Neuronal stem cell (in vitro differentiated cells): ENCODE measurements around the gene TASL. TPM values are rescaled to one million over a fixed set of nuclear protein-coding genes. Genes with fewer than 3 reads are reported as not detected.
A peak's percentile ranks its signal among the peaks of the same experiment; 100 is the strongest.

Source experiments
- DNase-seq: peaks from one replicate; pipeline ENCODE4 v3.0.0-alpha.2; 2013; ENCODE audit warnings: low spot score
- H2AFZ ChIP-seq: one replicate; pipeline ENCODE4 v1.6.1; 2013; ENCODE audit warnings: mild to moderate bottlenecking, low read length, inconsistent platforms
- H2AK5ac ChIP-seq: 2 replicates; pipeline ENCODE4 v1.6.1; 2013; ENCODE audit warnings: low read depth, mild to moderate bottlenecking, inconsistent platforms, low read length, moderate library complexity, mixed read lengths
- H2BK120ac ChIP-seq: 2 replicates; pipeline ENCODE4 v1.6.1; 2013; ENCODE audit warnings: low read depth, mild to moderate bottlenecking, inconsistent platforms, low read length, moderate library complexity, mixed read lengths
- H2BK12ac ChIP-seq: one replicate; pipeline ENCODE4 v1.6.1; 2013; ENCODE audit warnings: low read length, inconsistent platforms
- H2BK15ac ChIP-seq: 2 replicates; pipeline ENCODE4 v1.6.1; 2013; ENCODE audit warnings: mild to moderate bottlenecking, low read length, inconsistent platforms, mixed read lengths
- H2BK5ac ChIP-seq: one replicate; pipeline ENCODE4 v1.6.1; 2013; ENCODE audit warnings: inconsistent platforms, mild to moderate bottlenecking, low read length, moderate library complexity
- H3K14ac ChIP-seq: one replicate; pipeline ENCODE4 v1.6.1; 2013; ENCODE audit warnings: low read length, inconsistent platforms
- H3K18ac ChIP-seq: 2 replicates; pipeline ENCODE4 v1.6.1; 2013; ENCODE audit warnings: low read length, inconsistent platforms
- H3K23ac ChIP-seq: 2 replicates; pipeline ENCODE4 v1.6.1; 2013; ENCODE audit warnings: low read depth, mild to moderate bottlenecking, mixed read lengths, low read length, inconsistent platforms; ENCODE audit not compliant: poor library complexity
- H3K27ac ChIP-seq: replicated peaks from 3 replicates; pipeline ENCODE4 v1.5.1; 2013; ENCODE audit warnings: low read length, inconsistent platforms
- H3K27me3 ChIP-seq, 3 experiments: 2 replicates each; pipeline ENCODE4 v1.6.1; 2013; ENCODE audit warnings: low read length in 3 of 3, mild to moderate bottlenecking in 2 of 3, inconsistent platforms in 1 of 3, low read depth in 1 of 3, mixed read lengths in 1 of 3, moderate library complexity in 1 of 3; ENCODE audit not compliant: control insufficient read depth in 3 of 3, insufficient read depth in 3 of 3
- H3K36me3 ChIP-seq, 2 donors: replicated peaks in 1 of 2; 2 replicates each; pipeline ENCODE4 v1.6.1; 2013; ENCODE audit warnings: low read length in 2 of 2; ENCODE audit not compliant: control insufficient read depth in 2 of 2, insufficient read depth in 2 of 2
- H3K4ac ChIP-seq: 2 replicates; pipeline ENCODE4 v1.6.1; 2013; ENCODE audit warnings: inconsistent platforms, mild to moderate bottlenecking, low read length, moderate library complexity
- H3K4me1 ChIP-seq, 2 donors: 1 replicate in 1 of 2; 2 replicates in 1 of 2; pipeline ENCODE4 v1.6.1; 2013; ENCODE audit warnings: low read length in 2 of 2, low read depth in 1 of 2; ENCODE audit not compliant: control insufficient read depth in 2 of 2, insufficient read depth in 1 of 2
- H3K4me2 ChIP-seq: one replicate; pipeline ENCODE4 v1.6.1; 2013; ENCODE audit warnings: mild to moderate bottlenecking, low read length, inconsistent platforms; ENCODE audit not compliant: insufficient read depth, poor library complexity, severe bottlenecking
- H3K4me3 ChIP-seq, 2 donors: 2 replicates each; pipeline ENCODE4 v1.5.1; 2013; ENCODE audit warnings: low read length in 2 of 2, mild to moderate bottlenecking in 2 of 2, inconsistent platforms in 1 of 2, moderate library complexity in 1 of 2
- H3K79me1 ChIP-seq: one replicate; pipeline ENCODE4 v1.6.1; 2013; ENCODE audit warnings: low read depth, mild to moderate bottlenecking, inconsistent platforms, low read length, moderate library complexity
- H3K9ac ChIP-seq: one replicate; pipeline ENCODE4 v1.6.1; 2013; ENCODE audit warnings: mild to moderate bottlenecking, low read depth, low read length, inconsistent platforms; ENCODE audit not compliant: poor library complexity
- H3K9me3 ChIP-seq, 2 donors: replicated peaks in 1 of 2; 2 replicates each; pipeline versions ENCODE3 to v1.6.1; 2013; ENCODE audit warnings: low read length in 2 of 2, mild to moderate bottlenecking in 2 of 2, inconsistent platforms in 1 of 2, low read depth in 1 of 2, mixed read lengths in 1 of 2, moderate library complexity in 1 of 2; ENCODE audit not compliant: control insufficient read depth in 2 of 2, insufficient read depth in 1 of 2
- H4K8ac ChIP-seq: one replicate; pipeline ENCODE4 v1.6.1; 2013; ENCODE audit warnings: low read depth, mild to moderate bottlenecking, inconsistent platforms, low read length, moderate library complexity
- H4K91ac ChIP-seq: one replicate; pipeline ENCODE4 v1.6.1; 2013; ENCODE audit warnings: low read length, low read depth, mild to moderate bottlenecking, inconsistent platforms; ENCODE audit not compliant: poor library complexity
- WGBS, 2 donors: extraction: QIAGEN DNeasy Blood & Tissue Kit; methylation state at CpG; one replicate each; pipeline ENCODE4 v1.1.7; 2013; ENCODE audit warnings: missing lambda C conversion rate in 2 of 2, mixed read lengths in 1 of 2; ENCODE audit not compliant: insufficient read length in 2 of 2, insufficient replicate concordance in 1 of 2; ENCODE audit errors: extremely low coverage in 2 of 2; 5-methylcytosine and 5-hydroxymethylcytosine counted together
- polyA plus RNA-seq, 2 experiments: library from polyadenylated mRNA; stranded (reverse); fragments of 200-250 nt; gene quantifications; one replicate each; pipeline ENCODE4 v1.2.3, GENCODE V29; 2013

TASL gene
- polyA plus RNA-seq (2013, experiment 1 of 2), result not detected
- not detected for polyA plus RNA-seq (2013, experiment 2 of 2)

GRCh38 chrX:30577362-30577991 is at the start of gene TASL:
Gene TASL, minus strand, starts transcription at chrX:30577766. Its CDS starts 17,411 bp downstream, at chrX:30560355.
- Histone ChIP-seq H2AFZ (peak within 1 kb of the TSS; percentile 57), H3K4me3 (no peak within 1 kb of the TSS), H2AK5ac (no peak within 1 kb of the TSS), H3K9ac (no peak within 1 kb of the TSS), H3K18ac (no peak within 1 kb of the TSS), H3K4ac (no peak within 1 kb of the TSS), H3K4me1 (no peaks in the 10 kb centered on the region), H4K91ac (no peak within 1 kb of the TSS), H4K8ac (no peak within 1 kb of the TSS), H3K27ac (no peak within 1 kb of the TSS), H3K27me3 (no peaks in the 10 kb centered on the region), H3K79me1 (no peaks in the 10 kb centered on the region), H3K4me2 (no peak within 1 kb of the TSS), H2BK12ac (no peak within 1 kb of the TSS), H3K14ac (no peak within 1 kb of the TSS), H2BK5ac (no peak within 1 kb of the TSS), H3K36me3 (no peaks in the 10 kb centered on the region), H3K23ac (no peak within 1 kb of the TSS), H2BK15ac (no peak within 1 kb of the TSS), H3K9me3 (no peaks in the 10 kb centered on the region), H2BK120ac (no peak within 1 kb of the TSS)
- WGBS, 2 donors, result no CpG with 5 or more reads among the region's 10 CpGs
- no peak for DNase-seq

GRCh38 chrX:30626402-30626801 is 48.8 kb upstream of the TASL start:
- no peak overlapping the region for H2BK12ac ChIP-seq
- no peak overlapping the region for H3K23ac ChIP-seq
- H3K27me3 ChIP-seq, result no peaks in the 10 kb centered on the region
- no peak overlapping the region for H2BK120ac ChIP-seq
- no peak for DNase-seq
- no peak overlapping the region for H3K4me3 ChIP-seq
- no peak overlapping the region for H3K14ac ChIP-seq
- H3K4ac ChIP-seq, result no peak overlapping the region
- H3K4me2 ChIP-seq, result no peak overlapping the region
- no peaks in the 10 kb centered on the region for H3K79me1 ChIP-seq
- no peak overlapping the region for H4K8ac ChIP-seq
- H2BK15ac ChIP-seq, result no peak overlapping the region
- H3K9ac ChIP-seq, result no peak overlapping the region
- no peaks in the 10 kb centered on the region for H3K36me3 ChIP-seq
- no peak overlapping the region for H3K27ac ChIP-seq
- no peak overlapping the region for H2AK5ac ChIP-seq
- H3K4me1 ChIP-seq, result no peaks in the 10 kb centered on the region
- H4K91ac ChIP-seq, result no peak overlapping the region
- H2BK5ac ChIP-seq, result no peak overlapping the region
- H3K9me3 ChIP-seq, result no peaks in the 10 kb centered on the region
- no peak overlapping the region for H2AFZ ChIP-seq
- no peak overlapping the region for H3K18ac ChIP-seq
- WGBS, 2 donors, result no CpG with 5 or more reads among the region's 2 CpGs

GRCh38 chrX:30622361-30622760 is 44.8 kb upstream of the TASL start:
- no peak overlapping the region for H3K23ac ChIP-seq
- H4K91ac ChIP-seq, result no peak overlapping the region
- no peak overlapping the region for H2AFZ ChIP-seq
- H3K14ac ChIP-seq, result no peak overlapping the region
- no peaks in the 10 kb centered on the region for H3K79me1 ChIP-seq
- H3K27ac ChIP-seq, result no peak overlapping the region
- H3K9me3 ChIP-seq, result no peaks in the 10 kb centered on the region
- no peak overlapping the region for H4K8ac ChIP-seq
- no CpG with 5 or more reads among the region's 2 CpGs for WGBS, 2 donors
- DNase-seq, result no peak
- no peak overlapping the region for H2AK5ac ChIP-seq
- no peak overlapping the region for H3K18ac ChIP-seq
- no peak overlapping the region for H3K9ac ChIP-seq
- H3K36me3 ChIP-seq, result no peaks in the 10 kb centered on the region
- no peaks in the 10 kb centered on the region for H3K27me3 ChIP-seq
- no peak overlapping the region for H3K4me3 ChIP-seq
- H3K4me1 ChIP-seq, result no peaks in the 10 kb centered on the region
- H2BK12ac ChIP-seq, result no peak overlapping the region
- H2BK5ac ChIP-seq, result no peak overlapping the region
- H3K4ac ChIP-seq, result no peak overlapping the region
- no peak overlapping the region for H2BK120ac ChIP-seq
- no peak overlapping the region for H2BK15ac ChIP-seq
- H3K4me2 ChIP-seq, result no peak overlapping the region

- no peak overlapping the region for H3K14ac ChIP-seq
- no peaks in the 10 kb centered on the region for H3K27me3 ChIP-seq
- no peak overlapping the region for H4K91ac ChIP-seq
- no peaks in the 10 kb centered on the region for H3K79me1 ChIP-seq
- no peak overlapping the region for H2BK5ac ChIP-seq
- no peak overlapping the region for H4K8ac ChIP-seq
- H2BK120ac ChIP-seq, result no peak overlapping the region
- H3K4me3 ChIP-seq, result no peak overlapping the region
- WGBS, 2 donors, result no CpG with 5 or more reads among the region's 2 CpGs
- H3K36me3 ChIP-seq, result no peaks in the 10 kb centered on the region
- no peak overlapping the region for H3K9ac ChIP-seq
- no peaks in the 10 kb centered on the region for H3K4me1 ChIP-seq
- H3K27ac ChIP-seq, result no peak overlapping the region
- H2BK15ac ChIP-seq, result no peak overlapping the region
- H3K4me2 ChIP-seq, result no peak overlapping the region
- no peak for DNase-seq
- no peak overlapping the region for H2AK5ac ChIP-seq
- no peak overlapping the region for H3K18ac ChIP-seq
- H2AFZ ChIP-seq, result no peak overlapping the region
- H3K23ac ChIP-seq, result no peak overlapping the region
- no peak overlapping the region for H2BK12ac ChIP-seq
- no peaks in the 10 kb centered on the region for H3K9me3 ChIP-seq
- H3K4ac ChIP-seq, result no peak overlapping the region
Measured at GRCh38 chrX:30620980-30621618, 43.5 kb upstream of the TASL start.
